Middle frontal gyrus (tissue), 1 donor: ENCODE results near the gene LY6G6D.

Source experiments
- DNase-seq: peaks from one replicate; pipeline ENCODE4 v3.0.0-alpha.2; 2015; ENCODE audit warnings: low spot score; ENCODE audit errors: extremely low spot score

The LY6G6D gene

GRCh38 chr6:31718265-31718664 lies 3.1 kb downstream of the LY6G6D start:
- DNase-seq: no peak

GRCh38 chr6:31719001-31719400 lies 3.9 kb downstream of the LY6G6D start:
- no peak for DNase-seq

GRCh38 chr6:31720196-31720770 lies 5.1 kb downstream of the LY6G6D start:
- no peak for DNase-seq

GRCh38 chr6:31721351-31722020 lies 6.3 kb downstream of the LY6G6D start, which contains the start of gene LY6G6C:
LY6G6C (minus strand) TSS chr6:31721746; CDS start chr6:31721679, 67 bp downstream.
- no peak for DNase-seq

GRCh38 chr6:31722173-31722572 lies 7.0 kb downstream of the LY6G6D start:
- DNase-seq: no peak

GRCh38 chr6:31723245-31723979 lies 8.3 kb downstream of the LY6G6D start, which contains the start of gene MPIG6B:
MPIG6B (plus strand) TSS chr6:31723373; CDS start chr6:31723384, 11 bp downstream.
- DNase-seq: no peak

- DNase-seq: no peak
Measured at GRCh38 chr6:31723980-31724691, 9.0 kb downstream of the LY6G6D start.

- DNase-seq: no peak
Measured at GRCh38 chr6:31725502-31726350, 10.6 kb downstream of the LY6G6D start.

- no peak for DNase-seq
Measured at GRCh38 chr6:31727034-31727716, 12.0 kb downstream of the LY6G6D start.

GRCh38 chr6:31727717-31728671 lies 12.8 kb downstream of the LY6G6D start:
- no peak for DNase-seq

GRCh38 chr6:31728767-31729514 lies 13.8 kb downstream of the LY6G6D start, which contains the start of gene DDAH2:
DDAH2 (minus strand) TSS chr6:31729299; CDS start chr6:31729161, 138 bp downstream.
- no peak for DNase-seq

- DNase-seq: no peak
Measured at GRCh38 chr6:31729515-31729978, 14.4 kb downstream of the LY6G6D start.

- DNase-seq: no peak
Measured at GRCh38 chr6:31729979-31730630, 15.0 kb downstream of the LY6G6D start.

- DNase-seq: no peak
Measured at GRCh38 chr6:31730631-31731086, 15.5 kb downstream of the LY6G6D start.

- DNase-seq: no peak
Measured at GRCh38 chr6:31732029-31732428, 16.9 kb downstream of the LY6G6D start.

GRCh38 chr6:31733734-31734133 lies 18.6 kb downstream of the LY6G6D start:
- DNase-seq: no peak

GRCh38 chr6:31734247-31734820 lies 19.2 kb downstream of the LY6G6D start:
- DNase-seq: no peak
